GM18858 (cell line): ENCODE results near the gene FAM169A.
"Not testable (repeated sequence)": the region's sequence is repeated elsewhere in the genome, so short reads cannot be mapped to it uniquely, and the experiment has no call there.

Source experiments
- ATAC-seq: cut with Tn5 transposase; IDR thresholded peaks from one replicate; pipeline ENCODE4 v1.9.1; 2021; ENCODE audit not compliant: unreplicated experiment

Gene FAM169A

DNA sequence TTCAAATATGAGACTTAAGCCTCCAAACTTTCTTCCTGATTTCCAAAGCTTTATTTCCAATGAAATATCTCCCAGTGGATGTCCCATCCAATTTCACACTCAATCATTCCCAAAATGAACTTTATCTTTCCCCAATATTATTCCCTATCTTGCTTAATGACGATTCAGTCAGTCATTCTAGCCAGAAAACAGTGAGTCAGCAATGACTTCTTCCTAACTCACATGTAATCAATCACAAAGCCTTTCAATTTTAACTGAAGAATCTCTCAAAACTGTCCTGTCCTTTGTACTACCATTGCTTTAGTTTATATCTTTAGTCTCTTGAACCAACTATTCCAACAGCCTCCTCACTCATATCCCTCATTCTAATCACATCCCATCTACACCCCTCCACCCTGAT, 64.2 kb downstream of the FAM169A start:
- ATAC-seq: no peak

DNA sequence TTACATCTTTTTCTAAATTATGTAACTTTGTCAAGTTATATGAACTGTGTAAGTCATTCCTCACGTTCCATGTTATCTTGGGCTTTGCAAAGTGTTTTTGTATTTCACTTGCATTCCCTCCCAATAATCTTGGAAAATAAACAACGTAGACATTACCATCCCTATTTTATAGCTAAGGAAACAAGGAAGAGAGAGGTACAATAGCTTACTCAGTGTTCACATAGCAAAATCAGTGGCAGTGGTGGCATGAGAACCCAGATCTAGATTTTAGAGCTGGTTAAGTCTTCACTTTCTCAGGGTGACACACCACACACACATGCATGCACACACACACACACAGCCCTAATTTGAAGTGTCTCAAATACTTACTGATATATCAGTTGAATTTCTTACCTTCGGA, 65.0 kb downstream of the FAM169A start:
- ATAC-seq: no peak

DNA sequence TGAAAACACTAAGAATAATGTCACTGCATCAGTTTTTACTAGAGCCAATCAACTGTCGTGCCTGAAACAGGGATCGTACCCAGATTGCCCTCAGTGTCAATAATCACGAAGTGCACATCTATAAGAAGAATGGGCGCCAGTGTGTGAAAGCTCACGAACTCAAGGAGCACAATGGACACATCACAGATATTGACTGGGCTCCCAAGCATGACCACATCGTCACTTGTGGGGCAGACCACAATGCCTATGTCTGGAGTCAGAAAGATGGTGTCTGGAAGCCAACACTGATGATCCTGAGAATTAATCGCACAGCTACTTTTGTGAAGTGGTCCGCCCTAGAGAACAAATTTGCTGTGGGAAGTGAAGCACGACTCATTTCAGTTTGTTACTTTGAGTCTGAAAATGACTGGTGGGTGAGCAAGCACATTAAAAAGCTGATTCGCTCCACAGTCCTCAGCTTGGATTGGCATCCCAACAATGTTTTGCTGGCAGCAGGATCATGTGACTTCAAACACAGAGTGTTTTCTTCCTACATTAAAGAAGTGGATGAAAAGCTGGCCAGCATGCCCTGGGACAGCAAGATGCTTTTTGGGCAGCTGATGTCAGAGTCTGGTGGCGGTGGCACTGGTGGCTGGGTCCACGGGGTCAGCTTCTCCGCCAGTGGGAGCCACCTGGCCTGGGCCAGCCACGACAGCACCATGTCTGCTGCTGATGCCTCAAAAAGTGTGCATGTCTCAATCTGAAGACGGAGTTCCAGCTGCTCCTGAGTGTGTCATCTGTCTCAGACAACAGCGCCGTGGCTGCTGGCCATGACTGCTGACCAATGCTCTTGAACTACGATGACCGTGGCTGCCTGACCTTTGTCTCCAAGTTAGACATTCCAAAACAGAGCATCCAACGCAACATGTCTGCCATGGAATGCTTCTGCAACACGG, 66.9 kb downstream of the FAM169A start:
- no peak for ATAC-seq

DNA sequence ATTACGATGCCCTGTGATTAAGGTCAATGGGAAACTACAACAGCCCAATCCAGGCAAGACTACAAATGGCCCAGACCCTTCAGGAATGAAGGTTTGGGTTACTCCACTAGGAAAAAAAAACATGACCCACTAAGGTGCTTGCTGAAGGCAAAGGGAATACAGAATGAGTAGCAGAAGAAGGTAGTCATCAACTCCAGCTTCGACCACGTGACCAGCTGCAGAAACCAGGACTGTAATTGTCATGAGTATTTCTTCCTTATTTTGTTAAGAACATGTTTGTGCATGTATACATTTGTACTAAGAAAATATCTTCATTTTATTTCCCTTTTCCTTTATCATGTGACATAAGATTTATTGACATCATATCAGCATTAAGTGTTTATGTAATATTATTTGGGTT, 74.5 kb downstream of the FAM169A start:
- not testable (repeated sequence) for ATAC-seq

DNA sequence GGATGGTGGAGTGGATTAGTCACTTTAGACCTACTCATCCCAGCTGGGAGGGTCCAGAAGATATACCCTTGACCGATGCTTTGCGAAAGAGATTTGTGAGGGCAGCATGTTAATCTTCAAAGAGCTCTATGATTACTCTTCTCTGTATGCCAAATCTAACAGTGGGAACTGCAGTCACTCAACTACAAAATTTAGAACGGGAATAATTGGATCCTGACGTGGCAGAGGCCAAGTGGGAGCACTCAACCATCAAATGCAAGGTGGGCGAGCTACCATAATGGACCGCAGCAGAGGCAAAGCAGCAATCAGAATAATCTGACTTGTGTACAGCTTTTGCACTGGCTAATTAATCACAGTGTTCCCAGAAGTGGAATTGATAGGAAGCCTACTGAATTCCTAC, 78.8 kb downstream of the FAM169A start:
- ATAC-seq: no peak

DNA sequence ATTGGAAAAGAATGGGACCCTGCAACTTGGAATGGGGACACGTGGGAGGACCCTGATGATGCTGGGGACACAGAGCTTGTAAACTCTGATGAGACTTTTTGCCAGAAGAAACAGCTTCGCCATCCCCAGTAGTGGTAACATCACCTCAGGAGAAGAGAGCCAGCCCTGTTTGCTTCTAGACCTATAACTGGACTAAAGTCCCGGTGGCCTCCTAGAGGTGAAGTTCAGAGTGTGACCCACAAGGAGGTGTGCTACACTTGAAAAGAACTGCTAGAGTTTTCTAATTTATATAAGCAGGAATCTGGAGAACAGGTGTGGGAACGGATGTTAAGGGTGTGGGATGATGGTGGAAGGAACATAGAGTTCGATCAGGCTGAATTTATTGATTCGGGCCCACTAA, 79.3 kb downstream of the FAM169A start:
- no peak for ATAC-seq

DNA sequence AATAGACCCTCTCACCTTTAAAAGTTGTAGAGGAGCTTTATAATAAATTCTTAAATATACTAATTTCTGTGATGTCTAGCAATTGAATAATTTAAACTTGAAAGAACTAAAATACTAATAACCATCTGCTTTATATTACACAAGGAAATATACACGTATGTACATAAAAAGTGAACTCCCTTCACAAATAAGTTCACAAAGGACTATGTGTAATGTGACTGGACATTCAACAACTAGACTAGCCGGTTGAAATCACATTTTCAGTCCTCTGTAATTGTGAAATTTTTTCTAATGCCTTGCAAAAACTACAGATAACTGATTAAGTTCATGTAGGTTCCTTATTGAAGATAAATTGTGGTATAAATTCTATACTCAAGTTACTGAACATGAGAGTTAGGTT, 87.6 kb downstream of the FAM169A start:
- ATAC-seq: no peak

DNA sequence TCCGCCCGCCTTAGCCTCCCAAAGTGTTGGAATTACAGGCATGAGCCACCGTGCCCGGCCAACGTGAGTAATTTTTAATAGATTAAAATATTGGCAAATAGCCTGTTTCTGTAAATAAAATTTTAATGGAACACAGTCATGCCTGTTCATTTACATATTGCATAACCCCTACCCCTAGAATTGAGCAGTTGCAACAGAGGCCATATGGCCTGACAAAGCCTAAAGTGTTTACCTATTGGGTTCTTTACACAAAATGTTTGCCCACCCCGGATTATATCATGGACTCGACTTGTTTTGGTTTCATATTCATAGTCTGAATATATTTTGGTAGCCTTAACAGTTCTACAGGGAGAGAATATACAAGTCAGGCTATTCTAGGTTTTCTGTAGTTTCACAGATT, 93.8 kb downstream of the FAM169A start:
- ATAC-seq: no peak

DNA sequence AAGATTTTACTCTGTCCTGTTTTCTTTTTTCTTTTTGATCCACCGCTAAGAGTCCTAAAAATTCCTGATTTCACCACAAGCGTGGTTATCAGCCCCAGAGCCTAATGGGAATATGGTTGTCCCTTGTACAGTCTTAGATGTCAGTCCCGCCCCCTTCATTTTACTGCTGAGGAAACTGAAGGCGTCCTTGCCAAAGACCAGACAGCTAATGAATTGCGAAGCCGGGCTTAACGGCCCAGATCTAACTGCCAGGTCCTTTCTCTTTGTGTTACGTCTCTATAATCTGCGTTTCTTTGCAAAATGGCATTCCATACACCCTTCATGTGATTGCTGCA, 98.6 kb downstream of the FAM169A start:
- ATAC-seq: peak; percentile 12

DNA sequence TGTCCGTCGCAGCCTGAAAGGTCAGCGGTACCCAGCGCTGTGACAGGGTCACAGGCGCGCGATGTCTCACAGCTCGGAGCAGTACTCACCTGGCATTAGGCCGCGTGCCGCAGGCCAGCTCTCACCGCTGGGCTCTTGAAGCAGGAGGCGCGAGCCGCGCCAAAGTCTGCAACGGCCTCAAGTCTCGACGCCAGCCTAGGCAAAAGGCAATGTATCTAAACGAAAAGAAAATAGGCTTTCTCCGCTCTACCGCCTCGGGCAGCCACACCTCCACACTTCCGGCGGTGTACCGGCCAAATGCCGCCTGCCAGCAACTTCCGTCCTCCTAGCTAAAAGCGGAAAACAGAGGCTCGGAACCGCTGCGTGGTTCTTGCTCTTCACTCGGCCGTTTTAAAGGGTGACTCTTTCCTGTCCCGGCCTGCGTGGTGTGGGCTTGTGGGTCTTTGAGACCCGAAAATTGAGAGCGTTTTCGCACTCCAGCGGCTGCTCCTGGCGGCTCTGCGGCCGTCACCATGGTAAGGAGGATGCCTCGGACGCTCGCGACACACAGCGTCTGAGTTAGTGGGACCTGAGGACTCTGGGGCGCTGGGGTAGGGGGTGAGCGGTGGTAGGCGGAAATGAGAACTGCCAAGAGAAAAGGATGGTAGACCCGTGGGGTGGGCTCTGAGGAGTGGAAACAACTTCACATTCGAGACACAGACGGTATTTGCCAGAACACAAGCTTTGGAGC, 99.2 kb downstream of the FAM169A start, which contains the start of the genes GFM2 and NSA2:
Gene GFM2 (minus strand): TSS at position 269 of the 730 bp plus-strand sequence. CDS start 3,375 bp downstream, outside the sequence.
Gene NSA2 (plus strand): TSS at position 401 of the 730 bp plus-strand sequence. CDS start 112 bp downstream, at position 513.
- peak; percentile 79 for ATAC-seq

DNA sequence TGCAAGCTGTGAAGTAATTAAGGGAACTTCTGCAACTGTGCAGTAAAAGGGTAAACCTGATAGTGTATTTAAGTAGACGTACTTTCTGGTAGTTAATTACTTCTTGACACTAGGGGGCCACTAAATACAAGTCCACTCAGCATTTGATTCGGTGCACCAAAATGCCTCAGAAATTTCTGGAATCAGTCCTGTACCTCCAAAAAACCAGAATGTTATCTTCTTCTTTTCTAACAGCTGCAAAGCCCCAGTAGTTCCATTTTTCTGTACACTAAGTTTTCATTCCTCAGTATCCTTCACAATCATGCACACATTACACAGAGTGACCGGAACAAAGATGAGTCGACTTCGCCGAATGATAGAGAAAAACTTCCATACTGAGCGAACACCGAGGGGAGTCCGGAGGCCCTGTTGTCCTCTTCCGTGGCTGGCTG, 99.8 kb downstream of the FAM169A start:
- peak; percentile 24 for ATAC-seq

DNA sequence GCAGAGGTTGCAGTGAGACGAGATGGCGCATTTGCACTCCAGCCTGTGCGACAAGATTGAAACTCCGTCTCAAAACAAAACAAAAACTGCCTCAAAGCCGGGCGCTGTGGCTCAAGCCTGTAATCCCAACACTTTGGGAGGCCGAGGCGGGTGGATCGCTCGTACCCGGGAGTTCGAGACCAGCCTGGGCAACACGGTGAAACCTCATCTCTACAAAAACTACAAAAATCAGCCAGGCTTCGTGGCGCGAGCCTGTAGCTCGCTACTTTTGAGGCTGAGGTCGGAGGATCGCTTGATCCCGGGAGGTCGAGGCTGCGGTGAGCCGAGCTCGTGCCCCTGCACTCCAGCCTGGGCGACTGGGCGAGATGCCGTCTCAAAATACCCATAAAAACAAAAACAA, 100.3 kb downstream of the FAM169A start:
- no peak for ATAC-seq

DNA sequence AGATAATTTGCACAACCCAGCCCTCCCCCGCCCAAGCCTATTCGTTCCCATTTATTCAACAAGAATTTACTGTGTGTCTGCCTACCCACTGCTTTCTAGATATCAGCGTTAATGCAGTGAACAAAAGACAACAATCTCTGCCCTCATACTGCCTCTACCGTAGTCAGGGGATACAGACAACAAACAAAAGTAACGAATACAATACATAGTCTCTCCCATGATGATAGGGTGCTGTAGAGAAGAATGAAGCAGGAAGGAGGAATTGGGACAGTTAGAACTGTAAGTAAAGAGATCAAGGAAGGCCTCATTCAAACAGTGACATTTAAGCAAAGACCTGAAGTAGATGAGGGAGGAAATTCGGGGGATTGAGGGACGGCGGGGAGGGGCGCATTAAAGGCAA, 101.0 kb downstream of the FAM169A start:
- no peak for ATAC-seq

DNA sequence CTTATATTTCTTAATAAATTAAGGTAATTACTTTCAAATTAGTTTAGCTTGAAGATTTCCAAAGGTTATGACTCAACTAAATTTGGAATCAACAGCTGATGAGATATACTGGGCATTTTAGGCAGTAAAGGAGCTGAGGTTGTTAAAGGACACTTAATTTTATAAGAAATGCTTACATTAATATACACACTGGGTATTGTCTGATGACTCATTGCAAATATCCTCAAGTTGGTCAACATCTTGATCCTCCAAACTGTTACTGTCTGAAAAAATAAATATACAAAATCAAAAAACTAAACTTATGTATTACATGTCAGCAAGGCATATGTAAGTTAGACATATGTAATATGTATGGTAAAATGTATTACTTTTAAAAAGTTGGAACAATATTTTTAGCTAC, 102.7 kb downstream of the FAM169A start:
- ATAC-seq: no peak

DNA sequence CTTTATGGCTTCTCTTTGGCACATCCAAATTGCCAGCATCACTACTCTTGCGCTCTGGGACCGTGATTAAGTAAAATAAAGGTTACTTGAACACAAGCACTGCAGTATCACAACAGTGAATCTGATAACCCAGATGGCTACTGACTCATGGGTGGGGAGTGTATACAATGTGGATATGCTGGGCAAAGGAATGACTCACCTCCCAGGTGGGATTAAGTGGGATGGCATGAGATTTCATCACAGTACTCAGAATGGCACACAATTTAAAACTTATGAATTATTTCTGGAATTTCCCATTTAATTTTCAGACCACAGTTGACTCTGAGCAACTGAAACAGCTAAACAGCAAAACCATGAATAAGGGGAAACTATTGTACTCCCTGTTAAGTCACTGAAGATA, 103.6 kb downstream of the FAM169A start:
- no peak for ATAC-seq

DNA sequence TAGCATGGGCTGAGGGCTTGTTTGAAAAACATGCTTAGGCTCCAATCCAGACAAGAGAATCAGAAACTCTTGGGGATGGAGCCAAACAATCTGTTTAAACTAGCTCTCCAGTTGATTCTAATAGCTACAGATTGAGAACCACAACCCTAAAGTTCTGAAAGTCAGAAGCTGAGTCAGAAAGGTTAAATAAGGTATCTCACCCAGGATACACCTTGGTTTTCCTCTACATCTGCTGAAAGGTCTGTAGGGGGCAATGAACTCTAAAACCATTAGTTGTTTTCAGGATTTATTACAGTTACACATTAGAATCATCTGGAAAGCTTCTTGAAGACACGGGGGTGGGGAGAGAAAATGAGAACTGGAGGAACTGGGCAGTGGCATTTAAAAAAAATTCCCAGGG, 104.9 kb downstream of the FAM169A start:
- ATAC-seq: no peak

DNA sequence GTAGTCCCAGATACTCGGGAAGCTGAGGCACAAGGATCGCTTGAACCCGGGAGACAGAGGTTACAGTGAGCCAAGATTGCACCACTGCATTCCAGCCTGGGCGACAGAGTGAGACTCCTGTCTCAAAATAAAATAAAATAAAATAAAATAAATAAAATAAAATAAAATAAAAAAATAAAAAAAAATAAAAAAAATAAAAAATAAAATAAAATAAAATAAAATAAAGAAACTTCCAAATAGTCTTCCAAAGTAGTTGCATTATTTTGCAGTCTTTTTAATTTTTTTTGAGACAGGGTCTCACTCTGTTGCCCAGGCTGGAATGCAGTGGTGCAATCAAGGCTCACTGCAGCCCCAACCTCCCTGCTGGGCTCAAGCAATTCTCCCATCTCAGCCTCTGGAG, 117.4 kb downstream of the FAM169A start:
- not testable (repeated sequence) for ATAC-seq

DNA sequence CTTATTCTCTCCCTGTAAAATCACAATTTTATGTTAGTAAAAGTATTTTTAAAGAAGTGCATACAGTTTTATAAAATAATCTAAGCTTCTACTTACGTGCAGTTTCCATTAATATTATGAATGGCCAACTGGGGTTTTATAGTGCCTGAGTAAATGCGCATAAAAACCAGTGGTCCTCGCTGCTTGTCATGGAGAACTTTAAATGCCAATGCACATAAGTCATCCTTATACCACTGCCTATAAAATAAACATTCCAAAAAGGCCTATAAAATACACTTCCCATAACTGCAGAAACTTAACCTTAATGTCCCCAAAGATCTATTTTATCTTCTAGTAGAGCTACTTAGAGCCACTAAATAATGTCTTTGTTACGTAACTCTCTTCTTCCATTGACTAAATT, 127.8 kb downstream of the FAM169A start:
- ATAC-seq: no peak

DNA sequence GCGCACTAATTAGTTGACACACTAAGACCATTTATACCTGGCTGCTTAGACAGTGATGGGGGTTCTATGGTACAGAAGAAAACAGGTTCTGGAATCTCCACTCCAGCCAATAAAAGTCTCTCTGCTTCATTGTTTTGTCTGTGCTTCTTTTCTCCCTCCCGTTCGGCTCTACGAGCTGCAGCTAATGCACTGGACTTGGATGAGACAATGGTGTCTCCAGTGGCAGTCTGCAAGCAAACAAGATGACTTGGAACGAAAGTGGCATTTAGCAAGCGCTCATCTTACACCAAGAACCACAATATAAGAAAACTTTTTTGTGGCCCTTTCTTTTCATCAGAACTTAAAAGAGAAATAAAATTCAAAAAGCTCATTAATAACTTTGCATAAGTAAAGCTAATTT, 129.4 kb downstream of the FAM169A start:
- no peak for ATAC-seq
